Renal cortical epithelial cell (primary cell): ENCODE results near the gene WDR70. TPM values are rescaled to one million over a fixed set of nuclear protein-coding genes. Genes with fewer than 3 reads are reported as not detected.
"Not testable (repeated sequence)": the region's sequence is repeated elsewhere in the genome, so short reads cannot be mapped to it uniquely, and the experiment has no call there.

Source experiments
- DNase-seq: peaks from one replicate; pipeline ENCODE4 v3.0.0-alpha.2; 2011; ENCODE audit warnings: low read depth
- total RNA-seq: library from RNA; depleted of rRNA; stranded (reverse); fragments of >200 nt; gene quantifications from 2 replicates; pipeline ENCODE4 v1.2.3, GENCODE V29; 2014

The WDR70 gene
- total RNA-seq, 1 donor from 2014 or later, result 56.5 TPM

DNA sequence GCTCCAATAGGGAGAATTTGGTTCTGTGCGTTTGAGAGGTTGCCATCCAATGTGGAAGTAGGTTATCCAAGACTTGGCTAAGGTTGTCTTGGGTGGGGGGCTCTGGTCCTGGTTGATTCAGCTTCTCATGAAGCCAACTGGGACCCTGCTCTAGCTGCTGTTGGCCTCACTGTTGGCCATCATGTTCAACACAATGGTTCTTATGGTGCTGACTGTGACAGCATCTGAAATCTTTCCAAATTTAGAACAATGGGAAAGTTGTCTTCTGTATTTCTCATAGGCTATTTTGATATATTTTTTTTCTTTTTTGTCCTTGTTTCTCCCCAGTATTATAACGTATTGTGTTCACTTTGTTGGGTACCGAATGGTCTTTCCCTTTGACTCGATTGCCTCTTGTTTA lies 388.8 kb downstream of the WDR70 start:
- DNase-seq, result no peak

- no peak for DNase-seq
Measured at GRCh38 chr5:37768371-37768770, 389.3 kb downstream of the WDR70 start.

- DNase-seq, result no peak
Measured at GRCh38 chr5:37769108-37769507, 390.0 kb downstream of the WDR70 start.

DNA sequence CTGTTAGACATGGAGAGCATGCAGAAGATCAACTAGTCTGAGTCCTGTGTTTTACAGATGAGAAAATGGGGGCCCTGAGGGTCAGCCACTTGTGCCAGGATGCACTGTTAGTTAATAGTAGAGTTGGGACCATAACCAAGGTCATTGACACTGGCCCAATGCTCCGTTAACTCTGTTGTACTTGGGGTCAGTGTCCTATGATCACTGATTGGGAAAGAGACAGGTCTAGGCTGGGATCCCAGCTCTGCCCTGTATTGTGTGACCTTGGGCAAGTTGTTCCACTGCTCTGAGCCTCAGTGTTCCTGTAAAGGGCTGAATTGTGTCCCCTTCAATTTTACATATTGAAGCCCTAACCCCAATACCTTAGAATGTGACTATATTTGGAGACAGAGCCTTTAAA lies 390.7 kb downstream of the WDR70 start:
- DNase-seq, result no peak

- no peak for DNase-seq
Measured at GRCh38 chr5:37770786-37771185, 391.7 kb downstream of the WDR70 start.

- no peak for DNase-seq
Measured at GRCh38 chr5:37771203-37771611, 392.1 kb downstream of the WDR70 start.

GRCh38 chr5:37771731-37772130 lies 392.6 kb downstream of the WDR70 start:
- peak; percentile 95 for DNase-seq

DNA sequence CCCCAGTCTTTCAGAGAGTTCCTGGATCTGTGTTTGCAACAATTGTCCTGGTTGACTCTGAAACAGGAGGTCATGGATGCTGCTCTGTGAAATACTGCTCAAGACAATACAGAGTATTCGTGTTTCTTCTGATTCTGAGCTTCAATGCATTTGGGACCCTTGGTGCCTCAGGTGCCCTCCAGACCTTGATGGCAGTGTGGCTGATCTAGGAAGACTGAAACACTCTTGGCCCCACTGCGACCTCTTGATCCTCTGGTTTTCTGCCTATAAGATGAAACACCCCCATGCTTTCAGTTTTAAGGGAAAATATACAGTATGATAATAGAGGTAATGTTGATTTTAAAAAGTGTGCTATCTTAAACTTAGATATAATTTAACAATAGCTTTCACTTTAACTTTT lies 393.1 kb downstream of the WDR70 start:
- no peak for DNase-seq

GRCh38 chr5:37773809-37774208 lies 394.7 kb downstream of the WDR70 start:
- no peak for DNase-seq

DNA sequence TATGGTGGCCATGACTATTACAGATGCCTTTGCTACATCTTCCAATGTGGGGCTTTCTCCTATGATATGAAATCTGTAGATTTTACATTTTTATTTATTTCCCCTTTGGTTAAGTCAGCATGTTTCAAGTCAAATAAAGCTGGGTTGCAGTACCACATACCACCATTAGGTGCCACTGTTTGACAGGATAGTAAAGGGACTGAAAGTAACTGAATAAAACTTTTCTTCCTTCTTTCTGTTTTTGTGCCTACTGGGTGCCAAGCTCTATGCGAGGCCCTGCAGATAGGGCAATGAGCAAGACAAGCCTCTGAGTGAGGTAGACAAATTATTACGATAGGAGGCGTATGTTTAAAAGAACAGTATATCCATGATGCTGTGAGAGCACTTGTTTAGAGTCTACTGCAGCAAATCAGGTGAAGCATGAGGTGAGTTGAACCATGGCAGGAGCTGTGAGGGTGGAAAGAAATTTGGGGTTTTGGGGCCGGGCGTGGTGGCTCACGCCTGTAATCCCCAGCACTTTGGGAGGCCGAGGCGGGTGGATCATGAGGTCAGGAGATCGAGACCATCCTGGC lies 395.9 kb downstream of the WDR70 start:
- no peak for DNase-seq

- DNase-seq, result no peak
Measured at GRCh38 chr5:37776826-37777225, 397.7 kb downstream of the WDR70 start.

DNA sequence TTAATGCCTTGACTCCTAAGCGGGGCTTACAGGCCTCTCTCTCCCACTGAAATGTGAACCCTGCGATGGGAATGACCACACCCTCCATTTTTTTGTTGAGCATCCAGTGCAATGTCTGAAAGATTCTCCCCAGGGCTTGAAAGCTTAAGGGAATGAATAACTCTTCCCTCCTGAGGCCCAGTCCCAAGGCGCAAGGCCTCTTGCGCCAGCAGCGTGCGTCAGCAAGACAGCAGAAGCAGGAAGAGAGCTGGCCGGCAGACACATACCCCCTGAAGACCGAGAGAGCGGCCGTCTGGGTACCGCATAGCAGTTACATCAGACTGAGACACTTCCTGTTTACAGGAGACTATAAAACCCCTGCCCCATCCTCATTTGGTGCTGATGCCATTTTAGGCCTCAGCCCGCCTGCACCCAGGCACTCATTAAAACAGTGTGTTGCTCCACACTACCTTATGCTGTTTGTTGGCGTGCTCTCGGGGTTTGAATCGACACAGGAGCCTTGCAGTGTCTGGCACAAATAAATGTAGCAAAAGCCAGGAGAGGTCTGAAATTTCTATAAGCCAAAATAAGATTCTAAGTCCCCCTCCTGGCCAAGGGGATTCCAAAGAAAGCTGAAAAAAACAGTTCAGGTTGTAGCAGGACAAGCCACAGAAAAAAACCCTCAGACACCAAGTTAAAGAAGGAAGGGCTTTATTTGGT lies 398.5 kb downstream of the WDR70 start:
- DNase-seq, result no peak

- DNase-seq, result not testable (repeated sequence)
Measured at GRCh38 chr5:37781409-37781808, 402.3 kb downstream of the WDR70 start.

DNA sequence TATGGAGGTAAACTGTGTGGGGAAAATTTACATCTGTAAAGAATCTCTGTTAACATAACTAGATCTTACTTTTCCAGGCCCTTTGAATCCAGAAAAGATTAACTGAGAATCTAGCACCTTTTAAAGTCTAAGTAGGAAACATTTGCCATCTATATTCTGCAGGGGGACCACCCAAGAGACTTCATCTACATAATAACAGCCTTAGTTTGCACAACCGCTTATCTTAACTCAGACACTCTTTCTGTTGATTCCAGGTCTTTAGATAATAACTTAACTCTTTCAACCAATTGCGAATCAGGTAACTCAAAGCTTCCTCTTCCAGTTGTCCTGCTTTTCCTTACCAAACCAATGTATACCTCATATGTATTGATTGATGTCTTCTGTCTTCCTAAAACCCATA lies 407.3 kb downstream of the WDR70 start:
- no peak for DNase-seq

DNA sequence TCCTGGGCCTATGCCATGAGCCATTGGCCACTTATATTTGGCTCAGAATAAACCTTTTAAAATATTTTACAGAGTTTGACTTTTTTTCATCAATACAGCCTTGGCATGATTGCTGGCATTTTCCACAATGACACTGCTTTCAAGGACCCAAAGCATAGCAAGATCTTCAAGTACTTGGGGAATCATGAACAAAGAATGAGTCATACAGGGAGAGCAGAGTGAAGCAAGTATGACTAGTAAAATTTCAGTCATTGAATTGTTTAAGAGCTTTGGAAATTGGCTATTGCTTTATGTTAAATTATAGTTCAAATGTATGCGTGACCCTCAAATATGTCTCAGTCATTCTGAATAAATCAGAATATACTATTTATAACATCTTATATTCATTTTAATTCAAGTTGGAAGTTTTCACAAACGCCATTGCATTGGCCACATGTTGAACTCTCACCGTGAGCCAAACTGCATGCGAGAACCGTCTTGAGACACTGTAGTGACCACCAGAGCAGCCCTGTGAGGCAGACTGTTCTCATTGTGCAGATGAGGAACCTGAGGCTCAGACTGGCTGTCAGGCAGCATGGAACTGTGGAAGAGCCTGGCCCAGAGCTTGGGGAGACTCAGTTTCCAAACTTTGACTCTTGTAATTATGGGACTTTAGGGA lies 407.9 kb downstream of the WDR70 start:
- peak; percentile 88 for DNase-seq

DNA sequence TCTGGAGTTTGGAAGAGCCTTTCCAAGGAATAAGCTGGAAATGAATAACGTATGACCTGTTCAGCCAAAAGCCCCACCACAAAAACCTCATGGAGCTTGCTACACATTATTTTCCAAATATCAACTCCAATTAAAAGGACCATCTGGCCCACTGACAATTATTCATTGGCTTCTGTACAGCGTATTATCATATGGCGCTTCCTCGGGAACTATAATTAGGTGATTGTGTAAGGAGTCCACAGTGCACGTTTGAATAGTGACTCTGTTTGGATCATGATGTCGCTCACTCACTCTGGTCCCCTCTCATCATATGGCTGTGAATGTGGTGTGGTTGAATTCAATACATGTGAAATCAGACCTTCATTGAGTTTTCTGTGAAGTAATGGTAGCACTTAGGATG lies 408.6 kb downstream of the WDR70 start:
- peak; percentile 7 for DNase-seq

- DNase-seq, result peak; percentile 66
Measured at GRCh38 chr5:37789991-37790390, 410.9 kb downstream of the WDR70 start.

DNA sequence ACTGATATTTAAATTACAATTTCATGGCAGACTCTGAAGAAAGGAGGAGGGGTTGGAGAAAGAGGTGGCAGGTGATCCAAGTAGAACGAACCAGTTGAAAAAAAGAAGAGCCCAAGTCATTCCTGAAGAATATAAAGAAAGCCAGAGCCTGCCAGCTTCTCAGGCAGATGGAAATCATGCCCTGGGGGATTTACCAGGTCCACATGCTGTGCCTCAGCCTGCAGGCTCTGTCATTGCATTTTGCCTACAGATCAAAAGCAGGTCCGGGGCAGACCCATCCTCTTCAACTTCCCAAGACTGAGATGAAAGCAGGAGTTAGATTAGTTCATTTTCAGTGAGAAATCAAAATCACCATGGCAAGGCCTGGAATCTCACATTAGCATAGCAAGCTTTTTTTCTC lies 412.2 kb downstream of the WDR70 start:
- no peak for DNase-seq

DNA sequence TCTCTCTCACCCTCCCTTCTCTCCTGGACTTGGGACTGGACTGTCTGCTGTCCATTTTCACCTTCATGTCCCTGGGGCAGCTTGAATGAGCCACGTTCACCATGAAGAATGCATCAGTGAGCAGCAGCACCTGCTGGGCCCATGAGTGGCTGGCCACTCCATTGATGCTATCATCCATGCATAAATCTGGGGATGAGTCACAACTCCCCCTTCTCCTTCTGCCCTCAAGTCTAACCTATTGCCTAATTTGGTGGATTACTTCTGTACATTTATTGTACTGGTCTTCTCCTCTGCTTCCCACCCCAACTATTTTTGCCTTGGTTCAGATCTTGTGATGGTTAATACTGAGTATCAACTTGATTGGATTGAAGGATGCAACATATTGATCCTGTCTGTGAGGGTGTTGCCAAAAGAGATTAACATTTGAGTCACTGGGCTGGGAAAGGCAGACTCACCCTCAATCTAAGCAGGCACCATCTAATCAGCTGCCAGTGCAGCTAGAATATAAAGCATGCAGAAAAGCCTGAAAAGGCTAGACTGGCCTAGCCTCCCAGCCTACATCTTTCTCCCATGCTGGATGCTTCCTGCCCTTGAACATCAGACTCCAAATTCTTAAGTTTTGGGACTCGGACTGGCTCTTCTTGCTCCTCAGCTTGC lies 414.0 kb downstream of the WDR70 start:
- DNase-seq, result peak; percentile 93

DNA sequence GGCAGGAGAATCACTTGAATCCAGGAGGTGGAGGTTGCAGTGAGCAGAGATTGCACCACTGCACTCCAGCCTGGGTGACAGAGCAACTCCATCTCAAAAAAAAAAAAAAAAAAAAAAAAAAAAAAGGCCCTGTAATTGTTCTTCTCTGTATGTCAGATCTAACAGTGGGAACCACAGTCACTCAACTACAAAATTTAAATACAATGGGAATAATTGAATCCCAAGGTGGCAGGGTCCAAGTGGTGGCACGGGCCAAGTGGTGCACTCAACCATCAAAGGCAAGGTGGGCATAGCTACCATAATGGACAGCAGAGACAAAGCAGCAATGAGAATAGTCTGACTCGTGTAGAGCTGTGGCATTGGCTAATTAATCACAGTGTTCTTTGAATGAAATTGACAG lies 416.2 kb downstream of the WDR70 start:
- DNase-seq, result not testable (repeated sequence)

DNA sequence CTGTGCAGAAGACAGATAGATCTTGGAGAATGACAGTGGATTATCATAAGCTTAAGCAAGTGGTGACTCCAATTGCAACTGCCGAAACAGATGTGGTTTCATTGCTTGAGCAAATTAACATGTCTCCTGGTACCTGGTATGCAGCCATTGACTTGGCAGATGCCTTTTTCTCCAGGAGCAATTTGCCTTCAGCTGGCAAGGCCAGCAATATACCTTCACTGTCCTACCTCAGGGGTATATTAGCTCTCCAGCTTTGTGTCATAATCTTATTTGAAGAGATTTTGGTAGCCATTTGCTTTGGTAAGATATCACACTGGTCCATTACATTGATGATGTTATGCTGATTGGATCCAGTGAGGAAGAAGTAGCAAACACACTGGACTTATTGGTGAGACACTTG lies 417.3 kb downstream of the WDR70 start:
- DNase-seq, result not testable (repeated sequence)

DNA sequence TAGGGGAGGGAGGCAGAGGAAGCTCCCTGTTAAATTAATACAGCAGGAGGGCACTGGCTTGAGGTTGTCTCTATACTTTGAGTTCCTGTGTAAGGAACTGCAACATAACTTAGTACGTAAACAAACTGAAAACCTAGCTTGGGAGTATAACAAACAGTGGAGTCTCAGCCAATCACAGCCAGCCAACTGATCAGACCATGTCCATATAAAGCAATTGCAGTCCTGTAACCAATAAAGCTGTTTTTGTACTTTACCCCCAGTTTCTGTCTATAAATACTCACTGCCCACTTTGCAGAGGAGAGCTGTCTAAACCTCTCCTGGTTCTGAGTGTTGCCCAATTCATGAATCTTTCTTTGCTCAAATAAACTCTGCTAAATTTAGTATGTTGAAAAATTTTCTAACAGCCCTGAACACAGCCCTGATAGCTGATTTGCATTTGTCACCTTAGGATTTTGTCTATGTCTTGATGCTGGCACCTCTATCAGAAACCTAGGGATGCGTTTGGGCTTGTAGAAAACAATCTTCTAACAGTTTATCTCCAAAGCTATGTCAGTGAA lies 420.8 kb downstream of the WDR70 start:
- DNase-seq, result peak; percentile 2
